Panc1 (cell line): ENCODE measurements around the gene DUSP8. TPM values are rescaled to one million over a fixed set of nuclear protein-coding genes. Genes with fewer than 3 reads are reported as not detected.

Experiments
- ATAC-seq: fragments of 200-7000 bp; cut with Tn5 transposase; 2 replicates; pipeline ENCODE4 v1.9.1; 2020; ENCODE audit warnings: mild to moderate bottlenecking, moderate library complexity
- BruUV-seq: library from RNA; stranded (reverse); fragments of 400-500 nt; replicated peaks from 2 replicates; lab custom pipeline; 2021; lab: Mats Ljungman, UMichigan
- CTCF ChIA-PET: fragments of 300-600 bp; sonication (Branson Sonifier 250); formaldehyde crosslinking; loops from one replicate; lab custom pipeline; 2022; ENCODE audit warnings: antibody characterized with exemption; lab: Charles Lee
- POLR2A ChIA-PET: fragments of 300-600 bp; sonication (Branson Sonifier 250); formaldehyde crosslinking; loops from one replicate; lab custom pipeline; 2022; ENCODE audit warnings: antibody characterized with exemption; lab: Charles Lee
- DNase-seq: peaks from one replicate; pipeline ENCODE4 v3.0.0-alpha.2; 2010; ENCODE audit warnings: low read depth, low spot score
- H3K27ac ChIP-seq: 2 replicates; pipeline ENCODE4 v1.5.1; 2011; ENCODE audit warnings: mild to moderate bottlenecking, low read length, inconsistent platforms
- H3K27me3 ChIP-seq: fragments of 200-500 bp; sonication (Bioruptor generic); 2 replicates; pipeline ENCODE4 v1.6.0; 2014; ENCODE audit warnings: low read length, inconsistent platforms; ENCODE audit not compliant: control insufficient read depth, insufficient read depth
- H3K36me3 ChIP-seq: fragments of 200-500 bp; sonication (Bioruptor generic); 2 replicates; pipeline ENCODE4 v1.5.1; 2014; ENCODE audit warnings: inconsistent platforms, mild to moderate bottlenecking, low read length, moderate library complexity; ENCODE audit not compliant: control insufficient read depth, insufficient read depth
- H3K4me1 ChIP-seq: 2 replicates; pipeline ENCODE4 v1.5.1; 2011; ENCODE audit warnings: inconsistent platforms, mild to moderate bottlenecking, low read length, moderate library complexity; ENCODE audit not compliant: control insufficient read depth, insufficient read depth
- H3K4me3 ChIP-seq, 2 experiments: 2 replicates each; pipeline ENCODE4 v1.5.1; 2011 to 2012; ENCODE audit warnings: low read depth in 2 of 2, low read length in 2 of 2, mild to moderate bottlenecking in 2 of 2, inconsistent platforms in 1 of 2, moderate library complexity in 1 of 2
- H3K9me3 ChIP-seq: fragments of 200-500 bp; sonication (Bioruptor generic); 2 replicates; pipeline ENCODE4 v1.5.1; 2014; ENCODE audit warnings: low read depth, mild to moderate bottlenecking, inconsistent platforms, low read length, moderate library complexity; ENCODE audit not compliant: control insufficient read depth, insufficient read depth
- CTCF ChIP-seq: fragments of 450-650 bp; IDR thresholded peaks from 2 replicates; pipeline ENCODE4 v1.5.1; 2017; ENCODE audit warnings: mild to moderate bottlenecking
- POLR2AphosphoS5 ChIP-seq: IDR thresholded peaks from 2 replicates; pipeline ENCODE4 v1.6.1; 2012; ENCODE audit warnings: mild to moderate bottlenecking, low read depth, low read length, moderate library complexity
- REST ChIP-seq, 2 experiments: IDR thresholded peaks; 2 replicates each; pipeline ENCODE4 v1.6.1; 2011 to 2012; ENCODE audit warnings: low read depth in 2 of 2, control low read depth in 1 of 2, low read length in 1 of 2, mild to moderate bottlenecking in 1 of 2, moderate library complexity in 1 of 2; ENCODE audit not compliant: insufficient read depth in 1 of 2
- SIN3A ChIP-seq: IDR thresholded peaks from 2 replicates; pipeline ENCODE4 v1.6.1; 2012; ENCODE audit warnings: low read depth, mild to moderate bottlenecking, low read length, moderate library complexity, borderline replicate concordance; ENCODE audit not compliant: insufficient read depth
- TCF7L2 ChIP-seq: IDR thresholded peaks from 2 replicates; pipeline ENCODE4 v1.6.1; 2011; ENCODE audit warnings: mild to moderate bottlenecking, low read depth, low read length, inconsistent platforms
- in situ Hi-C: cut with HindIII; loops from 2 replicates; pipeline ENCODE4 v1.10.0; 2016; ENCODE audit warnings: low sequenced_read_pairs, low pct_unique_long_range_greater_than_20kb
- intact Hi-C: fragments of 100-400 bp; cut with micrococcal nuclease; formaldehyde crosslinking; loops from one replicate; pipeline ENCODE4 v1.10.0; 2022; ENCODE audit not compliant: unreplicated experiment
- total RNA-seq: library from RNA; stranded (reverse); gene quantifications from one replicate; pipeline ENCODE4 v1.2.1, GENCODE V29; 2021; ENCODE audit not compliant: unreplicated experiment

The DUSP8 gene
- total RNA-seq, 1 experiment from 2014 or later, result 5.5 TPM

GRCh38 chr11:1532014-1532586 lies 40.0 kb downstream of the DUSP8 start:
- POLR2A ChIA-PET, result no interaction called here
- H3K36me3 ChIP-seq, result no peaks in the 10 kb centered on the region
- H3K4me3 ChIP-seq, result no peak overlapping the region
- H3K9me3 ChIP-seq, result no peaks in the 10 kb centered on the region
- H3K27ac ChIP-seq, result no peak overlapping the region
- in situ Hi-C loops (no loop called here), intact Hi-C loops (no loop called here)
- H3K27me3 ChIP-seq, result no peaks in the 10 kb centered on the region
- ATAC-seq (no peak), DNase-seq (no peak)
- no TSS peak for BruUV-seq
- TF ChIP-seq TCF7L2 (no peak), REST (IDR thresholded peaks at IDR 0.05; ENCODE audit: insufficient read depth in 1 of 2, low read depth in 2 of 2, low read length in 1 of 2) (no peak), POLR2AphosphoS5 (no peak), SIN3A (no peak), CTCF (no peak)
- peaks cover 4% of the 10 kb centered on the region for H3K4me1 ChIP-seq
- CTCF ChIA-PET, result interaction anchor here (0.7 to 1.2 kb wide), 2 partner anchors 15 to 1395 kb away, joined by 3 to 4 read pairs; no protein-coding TSS in a partner anchor

- TF ChIP-seq SIN3A (no peak), REST (IDR thresholded peaks at IDR 0.05; ENCODE audit: insufficient read depth in 1 of 2, low read depth in 2 of 2, low read length in 1 of 2) (no peak), TCF7L2 (no peak), CTCF (no peak), POLR2AphosphoS5 (no peak)
- CTCF ChIA-PET, result interaction anchor here (0.7 to 1.2 kb wide), 2 partner anchors 15 to 1395 kb away, joined by 3 to 4 read pairs; no protein-coding TSS in a partner anchor
- Histone ChIP-seq H3K36me3 (no peaks in the 10 kb centered on the region), H3K27me3 (no peaks in the 10 kb centered on the region), H3K9me3 (no peaks in the 10 kb centered on the region), H3K4me1 (peaks cover 4% of the 10 kb centered on the region), H3K4me3 (no peak overlapping the region), H3K27ac (no peak overlapping the region)
- in situ Hi-C loops (no loop called here), intact Hi-C loops (no loop called here)
- POLR2A ChIA-PET, result no interaction called here
- ATAC-seq, result no peak
- BruUV-seq, result no TSS peak
- DNase-seq, result no peak
Measured at GRCh38 chr11:1531449-1532013, 40.5 kb downstream of the DUSP8 start.
